D721Med (cell line): ENCODE results near the gene PPIL6.

Source experiments
- DNase-seq: peaks from one replicate; pipeline ENCODE4 v3.0.0; 2011; ENCODE audit warnings: low spot score; ENCODE audit not compliant: insufficient read length
- FAIRE-seq: peaks from 2 replicates; lab custom pipeline; 2011; peaks lifted over from hg19 to GRCh38; lab: Jason Lieb, UNC
- TF ChIP-seq, protein P1 (sequence below): IDR thresholded peaks from 2 replicates; pipeline ENCODE4 v1.5.1; 2012; ENCODE audit warnings: mild to moderate bottlenecking, control low read depth; ENCODE audit not compliant: insufficient read depth; ENCODE audit errors: missing control alignments

PPIL6 gene

DNA sequence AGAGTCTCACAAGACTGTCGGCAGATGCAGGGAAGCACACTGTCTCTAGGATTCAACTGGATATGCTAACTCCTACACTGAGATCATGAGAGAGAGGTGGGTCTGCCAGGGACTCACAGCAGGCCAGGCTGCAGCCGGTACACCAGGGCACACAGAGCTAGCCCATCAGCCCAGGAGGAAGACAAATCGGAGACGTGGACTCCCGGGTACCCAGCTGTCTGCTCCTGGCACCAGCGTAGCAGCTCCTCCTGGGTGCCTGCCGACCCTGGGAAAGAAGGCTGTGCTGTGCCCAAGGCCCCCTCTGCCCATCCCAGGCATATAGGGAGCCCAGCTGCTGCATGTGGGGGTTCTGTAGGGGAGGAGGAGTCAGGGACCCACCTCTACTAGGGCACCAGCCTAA, 8.2 kb upstream of the PPIL6 start:
- FAIRE-seq (no peak), DNase-seq (no peak)
- TF ChIP-seq, protein P1, sequence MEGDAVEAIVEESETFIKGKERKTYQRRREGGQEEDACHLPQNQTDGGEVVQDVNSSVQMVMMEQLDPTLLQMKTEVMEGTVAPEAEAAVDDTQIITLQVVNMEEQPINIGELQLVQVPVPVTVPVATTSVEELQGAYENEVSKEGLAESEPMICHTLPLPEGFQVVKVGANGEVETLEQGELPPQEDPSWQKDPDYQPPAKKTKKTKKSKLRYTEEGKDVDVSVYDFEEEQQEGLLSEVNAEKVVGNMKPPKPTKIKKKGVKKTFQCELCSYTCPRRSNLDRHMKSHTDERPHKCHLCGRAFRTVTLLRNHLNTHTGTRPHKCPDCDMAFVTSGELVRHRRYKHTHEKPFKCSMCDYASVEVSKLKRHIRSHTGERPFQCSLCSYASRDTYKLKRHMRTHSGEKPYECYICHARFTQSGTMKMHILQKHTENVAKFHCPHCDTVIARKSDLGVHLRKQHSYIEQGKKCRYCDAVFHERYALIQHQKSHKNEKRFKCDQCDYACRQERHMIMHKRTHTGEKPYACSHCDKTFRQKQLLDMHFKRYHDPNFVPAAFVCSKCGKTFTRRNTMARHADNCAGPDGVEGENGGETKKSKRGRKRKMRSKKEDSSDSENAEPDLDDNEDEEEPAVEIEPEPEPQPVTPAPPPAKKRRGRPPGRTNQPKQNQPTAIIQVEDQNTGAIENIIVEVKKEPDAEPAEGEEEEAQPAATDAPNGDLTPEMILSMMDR = no peak

DNA sequence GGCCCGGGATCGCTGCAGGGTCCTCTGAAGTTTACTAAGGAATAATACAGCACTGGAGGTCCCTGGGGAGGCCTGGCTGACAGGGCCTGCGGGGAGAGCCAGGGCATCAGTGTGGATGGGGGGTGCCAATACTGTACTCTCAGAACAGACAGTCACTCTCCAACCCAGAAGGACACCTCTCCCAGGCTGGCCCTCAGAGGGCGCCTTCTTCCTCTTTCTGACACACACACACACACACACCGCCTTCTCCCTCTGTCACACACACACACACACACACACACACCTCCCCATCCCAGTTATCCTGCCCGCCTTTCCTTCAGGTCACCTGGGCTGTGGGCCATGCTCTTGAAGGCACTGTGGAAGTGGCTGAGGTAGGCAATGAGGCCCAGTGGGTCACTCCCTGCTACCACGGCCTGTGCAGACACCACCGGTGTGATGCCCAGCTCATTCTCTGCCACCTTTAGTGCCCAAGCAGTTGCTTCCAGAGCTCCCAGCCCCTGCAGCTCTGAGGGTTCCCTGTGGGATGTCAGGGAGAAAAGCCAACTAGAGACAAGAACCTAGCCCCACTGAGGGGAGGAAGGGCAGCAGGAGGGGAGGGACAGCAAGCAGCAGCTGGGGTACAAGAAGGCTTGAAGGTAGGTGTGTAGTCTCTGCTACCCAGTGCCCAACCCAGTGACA, 7.6 kb upstream of the PPIL6 start:
- DNase-seq (no peak), FAIRE-seq (no peak)
- TF ChIP-seq, protein P1 = no peak

DNA sequence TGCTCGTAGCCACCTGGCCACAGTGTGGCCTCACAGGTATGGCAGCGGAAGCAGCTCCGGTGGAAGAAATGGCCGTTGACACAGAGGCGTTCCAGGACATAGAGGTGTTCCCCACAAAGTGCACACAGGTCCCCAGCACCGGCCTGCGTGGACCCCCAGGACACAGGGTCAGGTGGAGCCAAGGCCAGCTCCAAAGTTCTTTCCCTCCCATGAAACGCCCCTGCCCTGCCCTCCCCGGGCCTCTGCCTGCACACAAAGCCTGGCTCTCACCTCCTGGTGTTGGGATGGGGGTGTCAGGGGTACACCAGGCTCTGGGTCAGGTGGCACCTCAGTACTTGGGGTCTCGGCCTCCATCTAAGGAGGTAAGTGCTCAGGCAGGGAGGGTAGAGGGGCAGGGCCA, 6.7 kb upstream of the PPIL6 start:
- DNase-seq (no peak), FAIRE-seq (no peak)
- TF ChIP-seq, protein P1 = no peak

DNA sequence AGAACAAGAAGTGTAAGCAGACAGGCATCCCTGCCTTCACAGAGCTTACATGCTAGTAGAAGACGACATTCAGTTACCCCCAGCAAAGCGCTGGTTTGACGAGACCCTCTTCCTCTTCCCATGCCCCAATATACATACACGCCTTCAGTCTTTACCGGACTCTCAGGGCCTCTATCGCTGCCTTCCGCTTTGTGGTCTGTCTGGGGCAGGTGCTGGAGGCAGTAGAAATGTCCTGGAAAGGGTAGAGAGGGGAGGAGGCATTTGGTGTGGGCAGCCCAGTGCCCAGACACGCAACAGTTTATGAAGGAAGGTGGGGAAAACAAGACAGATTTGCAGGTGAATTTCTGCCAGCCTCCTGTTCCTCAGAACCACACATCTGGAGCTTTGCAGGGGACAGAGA, 6.1 kb upstream of the PPIL6 start:
- no peak for DNase-seq
- no peak for FAIRE-seq
- TF ChIP-seq, protein P1 = no peak

DNA sequence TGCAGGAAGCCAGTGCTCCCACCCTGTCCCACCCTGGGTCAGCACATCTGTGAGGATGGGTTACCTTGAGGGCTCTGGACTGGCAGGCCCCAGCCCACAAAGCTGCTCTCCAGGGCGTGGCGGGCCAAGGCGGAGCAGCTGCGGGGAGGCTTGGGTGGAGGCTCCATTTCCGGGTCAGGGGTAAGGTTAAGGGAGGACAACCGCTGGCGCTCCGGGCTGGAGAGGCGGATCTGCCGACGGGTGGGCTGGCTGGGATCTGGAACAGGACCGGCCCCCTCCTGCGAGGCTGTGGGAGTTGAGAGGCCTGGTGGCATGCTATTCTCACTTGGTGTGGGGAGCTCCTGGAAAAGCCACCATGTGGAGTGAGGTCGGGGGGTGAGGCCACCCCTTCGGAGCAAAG, 5.6 kb upstream of the PPIL6 start:
- no peak for DNase-seq
- TF ChIP-seq, protein P1 = no peak
- FAIRE-seq = no peak

DNA sequence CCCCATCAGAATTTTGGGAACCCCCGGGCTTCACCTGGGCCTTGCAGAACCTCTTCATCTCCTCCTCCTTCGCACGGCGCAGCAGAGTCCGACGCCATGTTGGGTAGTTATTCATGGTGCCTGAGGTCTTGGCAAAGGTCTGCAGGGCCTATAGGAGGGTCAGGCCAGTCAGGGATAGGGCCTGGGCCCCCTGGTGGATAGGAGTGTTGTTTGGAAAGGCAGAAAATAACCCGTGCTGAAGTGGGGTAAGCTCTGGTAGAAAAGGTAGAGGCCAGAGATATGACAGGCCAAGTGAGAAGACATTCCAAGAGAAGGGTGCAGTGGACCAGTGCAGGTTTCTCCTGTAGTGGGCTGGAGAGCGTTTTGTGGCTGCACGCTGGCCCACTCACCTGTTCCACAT, 5.0 kb upstream of the PPIL6 start:
- FAIRE-seq = no peak
- TF ChIP-seq, protein P1 = no peak
- DNase-seq = no peak

DNA sequence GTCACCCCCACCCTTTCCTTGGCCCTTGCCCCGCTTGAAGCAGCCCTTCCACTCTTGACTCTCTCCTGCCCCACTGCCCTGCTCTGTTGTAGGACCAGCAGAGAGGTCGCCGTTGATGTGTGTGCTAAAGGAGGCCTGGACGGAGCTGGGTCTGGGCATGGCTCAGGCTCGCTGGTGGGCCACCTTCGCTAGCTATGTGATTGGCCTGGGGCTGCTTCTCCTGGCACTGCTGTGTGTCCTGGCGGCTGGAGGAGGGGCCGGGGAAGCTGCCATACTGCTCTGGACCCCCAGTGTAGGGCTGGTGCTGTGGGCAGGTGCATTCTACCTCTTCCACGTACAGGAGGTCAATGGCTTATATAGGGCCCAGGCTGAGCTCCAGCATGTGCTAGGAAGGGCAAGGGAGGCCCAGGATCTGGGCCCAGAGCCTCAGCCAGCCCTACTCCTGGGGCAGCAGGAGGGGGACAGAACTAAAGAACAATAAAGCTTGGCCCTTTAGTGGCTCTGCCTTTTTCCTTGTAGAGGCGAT, 3.1 kb upstream of the PPIL6 start:
- TF ChIP-seq, protein P1 = no peak
- FAIRE-seq (no peak), DNase-seq (no peak)
